GM12892 (cell line): ENCODE data around the gene SPAG4.

ENCODE experiments used
- POLR2A ChIP-seq: IDR thresholded peaks from 2 replicates; pipeline ENCODE4 v1.6.1; 2011; ENCODE audit warnings: low read depth, low read length, control low read depth
- POLR2AphosphoS5 ChIP-seq: IDR thresholded peaks from 2 replicates; pipeline ENCODE4 v1.6.1; 2011; ENCODE audit warnings: low read depth, low read length, control low read depth
- TAF1 ChIP-seq: IDR thresholded peaks from 2 replicates; pipeline ENCODE4 v1.6.1; 2011; ENCODE audit warnings: low read depth, mild to moderate bottlenecking, control low read depth, low read length, borderline replicate concordance

- no peak for TF ChIP-seq POLR2A
- TF ChIP-seq TAF1 = no peak
- TF ChIP-seq POLR2AphosphoS5 = no peak
Measured at GRCh38 chr20:35665949-35666288, 50.3 kb downstream of the SPAG4 start.
